GM12878 (cell line): ENCODE measurements around the gene PLPP6. TPM values are rescaled to one million over a fixed set of nuclear protein-coding genes. Genes with fewer than 3 reads are reported as not detected.
A peak's percentile ranks its signal among the peaks of the same experiment; 100 is the strongest.

Experiments
- ATAC-seq: fragments of 200-7000 bp; cut with Tn5 transposase; 3 replicates; pipeline ENCODE4 v1.9.1; 2020; ENCODE audit warnings: mild to moderate bottlenecking, moderate library complexity
- BruUV-seq: library from RNA; stranded (reverse); fragments of 400-500 nt; replicated peaks from 2 replicates; lab custom pipeline; 2021; lab: Mats Ljungman, UMichigan
- CTCF ChIA-PET: fragments of 300-600 bp; sonication (Branson Sonifier 250); formaldehyde crosslinking; extraction: SDS; loops from one replicate; lab custom pipeline; 2021; ENCODE audit warnings: inconsistent platforms; lab: Yijun Ruan, JAX
- POLR2A ChIA-PET: fragments of 350-600 bp; formaldehyde crosslinking; extraction: SDS; loops from one replicate; lab custom pipeline; 2021; ENCODE audit warnings: inconsistent platforms; lab: Charles Lee
- RAD21 ChIA-PET: fragments of 300-600 bp; sonication (Branson Sonifier 250); formaldehyde crosslinking; loops from one replicate; lab custom pipeline; 2023; ENCODE audit warnings: antibody characterized with exemption; ENCODE audit not compliant: unreplicated experiment; lab: Charles Lee
- SMC1A ChIA-PET: fragments of 300-600 bp; sonication (Branson Sonifier 250); formaldehyde crosslinking; loops from one replicate; lab custom pipeline; 2023; ENCODE audit not compliant: unreplicated experiment, uncharacterized antibody; lab: Charles Lee
- DNase-seq: peaks from one replicate; pipeline ENCODE4 v3.0.0-alpha.2; 2011; ENCODE audit warnings: low read depth, low spot score
- FAIRE-seq: peaks from 3 replicates; lab custom pipeline; 2011; peaks lifted over from hg19 to GRCh38; lab: Jason Lieb, UNC
- H2AFZ ChIP-seq: 2 replicates; pipeline ENCODE4 v1.6.0; 2011; ENCODE audit warnings: low read depth, low read length, control low read depth; ENCODE audit not compliant: control insufficient read depth
- H3K27ac ChIP-seq: 2 replicates; pipeline ENCODE4 v1.5.1; 2011; ENCODE audit warnings: control low read depth; ENCODE audit not compliant: control insufficient read depth, insufficient read depth
- H3K27me3 ChIP-seq, 2 experiments: replicated peaks in 1 of 2; 2 replicates each; pipeline versions ENCODE4 v1.6.0 to v1.6.1; 2011; ENCODE audit warnings: low read length in 1 of 2; ENCODE audit not compliant: control insufficient read depth in 2 of 2, insufficient read depth in 2 of 2
- H3K36me3 ChIP-seq, 2 experiments: 2 replicates each; pipeline ENCODE4 v1.5.1; 2011; ENCODE audit warnings: low read length in 1 of 2; ENCODE audit not compliant: control insufficient read depth in 2 of 2, insufficient read depth in 2 of 2
- H3K4me1 ChIP-seq: 2 replicates; pipeline ENCODE4 v1.6.1; 2011; ENCODE audit warnings: mild to moderate bottlenecking, low read length, moderate library complexity, mixed read lengths; ENCODE audit not compliant: control insufficient read depth, insufficient read depth
- H3K4me2 ChIP-seq: 2 replicates; pipeline ENCODE4 v1.6.0; 2011; ENCODE audit warnings: control low read depth; ENCODE audit not compliant: control insufficient read depth, insufficient read depth
- H3K4me3 ChIP-seq: fragments of 200-600 bp; sonication (generic); 2 replicates; pipeline ENCODE4 v1.5.1; 2016
- H3K79me2 ChIP-seq: 2 replicates; pipeline ENCODE4 v1.6.0; 2011; ENCODE audit warnings: low read length; ENCODE audit not compliant: control insufficient read depth, insufficient read depth
- H3K9ac ChIP-seq: 2 replicates; pipeline ENCODE4 v1.8.0; 2011; ENCODE audit warnings: low read length, control low read depth, mixed read lengths; ENCODE audit not compliant: control insufficient read depth, insufficient read depth
- H3K9me3 ChIP-seq: replicated peaks from 3 replicates; pipeline ENCODE4 v1.5.1; 2011; ENCODE audit warnings: mild to moderate bottlenecking, low read length; ENCODE audit not compliant: control insufficient read depth, insufficient read depth
- H4K20me1 ChIP-seq: 2 replicates; pipeline ENCODE4 v1.6.0; 2011; ENCODE audit not compliant: control insufficient read depth, insufficient read depth
- CHD2 ChIP-seq: IDR thresholded peaks from 2 replicates; pipeline ENCODE4 v1.6.1; 2011; ENCODE audit warnings: low read depth, low read length, improper control_type of control experiment, borderline replicate concordance
- JUNB ChIP-seq: IDR thresholded peaks from 2 replicates; pipeline ENCODE4 v1.6.1; 2016; ENCODE audit warnings: antibody characterized with exemption, mild to moderate bottlenecking
- KAT2A ChIP-seq: conservative IDR thresholded peaks from 2 replicates; pipeline ENCODE4 v1.6.1; 2011; ENCODE audit warnings: low read depth, low read length; ENCODE audit not compliant: control insufficient read depth
- NFIC ChIP-seq: IDR thresholded peaks from 2 replicates; pipeline ENCODE4 v1.6.1; 2012; ENCODE audit warnings: low read depth, mild to moderate bottlenecking, inconsistent platforms, low read length, moderate library complexity
- NR2C1 ChIP-seq: fragments of 450-650 bp; IDR thresholded peaks from 2 replicates; pipeline ENCODE4 v1.6.1; 2017; ENCODE audit warnings: antibody characterized with exemption, mild to moderate bottlenecking, moderate library complexity
- WGBS: methylation state at CpG from one replicate; pipeline ENCODE4 v1.1.6; 2016; ENCODE audit warnings: low lambda C conversion rate; ENCODE audit not compliant: insufficient replicate concordance, insufficient coverage; ENCODE audit errors: missing lambda C conversion rate; 5-methylcytosine and 5-hydroxymethylcytosine counted together
- in situ Hi-C: fragments of 300-500 bp; cut with MboI; formaldehyde crosslinking; loops from 9 replicates; pipeline ENCODE4 v1.14.3; 2018; ENCODE audit warnings: mixed read lengths
- intact Hi-C: fragments of 100-400 bp; cut with micrococcal nuclease; formaldehyde crosslinking; loops from one replicate; pipeline ENCODE4 v1.14.2; 2022; ENCODE audit not compliant: unreplicated experiment
- polyA plus RNA-seq, 11 experiments: library from polyadenylated mRNA; depleted of rRNA in 4 of 11; unstranded in 6 of 11; stranded (reverse) in 5 of 11; fragments of >200 nt; fragmentation: Nextera tagmentation in 4 of 11; fragmentation: Illumina TruSeq in 1 of 11; extraction: Ambion mirVana in 4 of 11; extraction: Trizol in 1 of 11; gene quantifications; 1 replicate in 1 of 11; 2 replicates in 10 of 11; pipeline versions ENCODE4 v1.2.1 to v1.2.3, GENCODE V29; 2011 to 2016; ENCODE audit warnings: inconsistent platforms in 2 of 11, missing spikeins in 2 of 11, low read depth in 1 of 11
- total RNA-seq, 4 experiments: library from RNA; depleted of rRNA in 3 of 4; stranded (reverse); fragments of >200 nt in 3 of 4; fragmentation: Illumina TruSeq in 1 of 4; extraction: Trizol in 1 of 4; gene quantifications; 2 replicates each; pipeline versions ENCODE4 v1.2.1 to v1.2.3, GENCODE V29; 2013 to 2021

The PLPP6 gene
- total and polyA plus RNA-seq, 10 of the 15 experiments (the other 5 are each of a cell fraction or from before 2014, with no cell fraction given) = 1.6 to 11.3 (median 6.9) TPM

- ChIA-PET SMC1A (interaction anchor here (0.9 kb wide), 1 partner anchor 64 kb away, joined by 4 read pairs; no protein-coding TSS in a partner anchor), RAD21 (no interaction called here), POLR2A (no interaction called here), CTCF (no interaction called here)
- H3K4me3 ChIP-seq = no peak overlapping the region
- H3K9ac ChIP-seq = no peak overlapping the region
- ATAC-seq (peak; percentile 45), FAIRE-seq (no peak), DNase-seq (no peak)
- no peak overlapping the region for H2AFZ ChIP-seq
- no peaks in the 10 kb centered on the region for H3K27me3 ChIP-seq
- no peaks in the 10 kb centered on the region; the same call in 1 of the 2 replicates for H4K20me1 ChIP-seq
- in situ Hi-C loops = no loop called here
- no peaks in the 10 kb centered on the region for H3K9me3 ChIP-seq
- WGBS = 57% methylated on average over 2 of the region's 2 CpGs
- H3K4me2 ChIP-seq = no peak overlapping the region
- H3K79me2 ChIP-seq = no peaks in the 10 kb centered on the region; the same call in none of the 2 replicates
- no peak for TF ChIP-seq NR2C1
- no peak for TF ChIP-seq CHD2
- TF ChIP-seq JUNB = peak; percentile 35; the same call in 1 of the 2 replicates
- TF ChIP-seq KAT2A = no peak
- peaks cover 18% of the 10 kb centered on the region for H3K4me1 ChIP-seq
- intact Hi-C loops = loop anchor here (10.0 kb wide), 1 partner anchor 776 kb away; no protein-coding TSS in a partner anchor
- BruUV-seq = no TSS peak
- no peak overlapping the region for H3K27ac ChIP-seq
- no peaks in the 10 kb centered on the region for H3K36me3 ChIP-seq
Observed at GRCh38 chr9:4668604-4669003, 6.5 kb downstream of the PLPP6 start.

GRCh38 chr9:4669890-4670289, 7.8 kb downstream of the PLPP6 start:
- intact Hi-C loops (loop anchor here (10.0 kb wide), 1 partner anchor 775 kb away; no protein-coding TSS in a partner anchor), in situ Hi-C loops (no loop called here)
- Histone ChIP-seq H3K27me3 (no peaks in the 10 kb centered on the region), H3K36me3 (no peaks in the 10 kb centered on the region), H3K27ac (no peak overlapping the region), H3K79me2 (no peaks in the 10 kb centered on the region), H3K4me3 (no peak overlapping the region), H3K4me1 (peaks cover 8% of the 10 kb centered on the region), H3K9me3 (no peaks in the 10 kb centered on the region), H4K20me1 (no peaks in the 10 kb centered on the region), H3K9ac (no peak overlapping the region), H2AFZ (no peak overlapping the region), H3K4me2 (no peak overlapping the region)
- TF ChIP-seq NFIC = no peak
- ChIA-PET RAD21 (no interaction called here), SMC1A (interaction anchor here (0.6 kb wide), 1 partner anchor 636 kb away, joined by 3 read pairs; no protein-coding TSS in a partner anchor), POLR2A (no interaction called here), CTCF (interaction anchor here (0.6 kb wide), 1 partner anchor 127 kb away, joined by 3 read pairs; no protein-coding TSS in a partner anchor)
- BruUV-seq = no TSS peak
- DNase-seq (no peak), FAIRE-seq (no peak), ATAC-seq (no peak)
